Activated naive CD4-positive, alpha-beta T cell treated with anti-CD3 and anti-CD28 coated beads, Interleukin-2, amount 50 U/mL, for 24 hours (primary cell): ENCODE results near the gene LYST.
"Not testable (repeated sequence)": the region's sequence is repeated elsewhere in the genome, so short reads cannot be mapped to it uniquely, and the experiment has no call there.

Experiments
- H3K27ac Mint-ChIP-seq: one replicate; pipeline ENCODE4 v1.8.0; 2021; ENCODE audit warnings: mild to moderate bottlenecking, mixed read lengths
- H3K27me3 Mint-ChIP-seq: one replicate; pipeline ENCODE4 v1.8.0; 2021; ENCODE audit warnings: mixed read lengths
- H3K36me3 Mint-ChIP-seq: one replicate; pipeline ENCODE4 v1.8.0; 2021; ENCODE audit warnings: mixed read lengths
- H3K4me1 Mint-ChIP-seq: one replicate; pipeline ENCODE4 v1.8.0; 2021; ENCODE audit warnings: mixed read lengths
- H3K4me3 Mint-ChIP-seq: one replicate; pipeline ENCODE4 v1.8.0; 2021; ENCODE audit warnings: mild to moderate bottlenecking, mixed read lengths
- H3K9me3 Mint-ChIP-seq: one replicate; pipeline ENCODE4 v1.8.0; 2021; ENCODE audit warnings: mixed read lengths

LYST gene

DNA sequence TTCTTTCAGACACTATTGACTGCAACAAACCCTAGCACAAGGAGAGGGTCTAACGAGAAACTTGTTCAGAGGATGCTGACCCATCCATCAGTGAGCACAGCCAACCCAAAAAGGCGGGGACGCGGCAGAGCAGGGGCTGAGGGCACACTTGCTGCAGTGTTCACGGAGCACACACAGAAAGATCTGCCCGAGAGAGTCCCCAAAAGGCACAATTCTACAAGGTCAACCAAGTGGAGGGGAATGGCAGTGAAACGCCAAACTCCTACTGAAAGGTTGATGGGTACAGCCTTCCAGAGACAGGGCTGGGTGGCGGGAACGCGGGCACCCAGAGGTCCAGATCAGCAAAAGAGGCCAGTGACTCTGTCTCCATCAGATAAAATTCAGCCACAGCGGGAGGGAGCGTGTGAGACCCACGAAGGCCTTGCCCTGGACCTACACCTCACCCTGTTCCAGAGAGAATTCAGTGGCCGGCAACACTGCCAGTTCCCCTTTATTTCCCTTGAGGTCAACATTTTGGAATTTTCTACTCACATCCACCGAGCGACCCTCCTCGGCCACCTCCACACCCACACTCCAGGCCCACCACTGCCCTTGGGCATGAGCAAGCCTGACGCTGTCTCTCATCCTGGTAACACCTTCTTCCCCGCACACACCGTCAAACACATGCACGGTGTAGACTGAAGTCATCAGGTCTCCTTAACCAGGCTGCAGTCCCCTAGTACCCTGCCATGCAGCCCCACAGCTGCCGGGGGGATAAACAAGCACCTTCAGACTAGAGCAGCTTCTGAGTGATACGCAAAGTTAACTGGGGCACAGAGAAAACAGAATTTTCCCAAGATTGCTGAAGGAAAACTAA is 222.6 kb downstream of the LYST start:
- Mint-ChIP-seq H3K27ac (peak overlapping the region; percentile 14), H3K36me3 (peaks cover 2% of the 10 kb centered on the region), H3K9me3 (no peaks in the 10 kb centered on the region), H3K27me3 (peaks cover 24% of the 10 kb centered on the region), H3K4me3 (no peak overlapping the region), H3K4me1 (peaks cover 27% of the 10 kb centered on the region)

DNA sequence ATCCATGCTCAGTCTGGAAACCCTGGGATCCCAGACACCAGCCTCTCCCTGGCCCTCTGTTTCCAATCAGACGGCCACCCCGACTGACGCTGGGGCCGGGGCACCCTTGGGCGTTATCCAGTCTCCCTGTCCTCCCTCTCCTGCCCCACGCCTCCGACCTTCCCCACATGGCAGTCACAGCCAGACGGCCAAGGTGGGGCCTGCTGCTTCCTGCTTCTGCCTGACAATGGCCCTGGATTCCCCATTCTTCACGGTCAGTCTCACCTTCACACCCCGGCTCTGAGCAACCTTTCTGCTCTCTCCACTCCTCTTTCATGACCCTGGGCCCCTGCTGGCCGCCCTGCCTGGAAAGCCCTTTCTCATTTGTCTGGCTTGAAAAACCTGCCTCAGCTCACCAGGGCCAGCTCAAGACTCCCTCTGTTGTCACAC is 223.7 kb downstream of the LYST start:
- peaks cover 18% of the 10 kb centered on the region for H3K27me3 Mint-ChIP-seq
- H3K4me1 Mint-ChIP-seq = peaks cover 19% of the 10 kb centered on the region
- H3K27ac Mint-ChIP-seq = peak overlapping the region; percentile 5
- H3K9me3 Mint-ChIP-seq = no peaks in the 10 kb centered on the region
- H3K36me3 Mint-ChIP-seq = no peaks in the 10 kb centered on the region
- H3K4me3 Mint-ChIP-seq = peak overlapping the region; percentile 90

DNA sequence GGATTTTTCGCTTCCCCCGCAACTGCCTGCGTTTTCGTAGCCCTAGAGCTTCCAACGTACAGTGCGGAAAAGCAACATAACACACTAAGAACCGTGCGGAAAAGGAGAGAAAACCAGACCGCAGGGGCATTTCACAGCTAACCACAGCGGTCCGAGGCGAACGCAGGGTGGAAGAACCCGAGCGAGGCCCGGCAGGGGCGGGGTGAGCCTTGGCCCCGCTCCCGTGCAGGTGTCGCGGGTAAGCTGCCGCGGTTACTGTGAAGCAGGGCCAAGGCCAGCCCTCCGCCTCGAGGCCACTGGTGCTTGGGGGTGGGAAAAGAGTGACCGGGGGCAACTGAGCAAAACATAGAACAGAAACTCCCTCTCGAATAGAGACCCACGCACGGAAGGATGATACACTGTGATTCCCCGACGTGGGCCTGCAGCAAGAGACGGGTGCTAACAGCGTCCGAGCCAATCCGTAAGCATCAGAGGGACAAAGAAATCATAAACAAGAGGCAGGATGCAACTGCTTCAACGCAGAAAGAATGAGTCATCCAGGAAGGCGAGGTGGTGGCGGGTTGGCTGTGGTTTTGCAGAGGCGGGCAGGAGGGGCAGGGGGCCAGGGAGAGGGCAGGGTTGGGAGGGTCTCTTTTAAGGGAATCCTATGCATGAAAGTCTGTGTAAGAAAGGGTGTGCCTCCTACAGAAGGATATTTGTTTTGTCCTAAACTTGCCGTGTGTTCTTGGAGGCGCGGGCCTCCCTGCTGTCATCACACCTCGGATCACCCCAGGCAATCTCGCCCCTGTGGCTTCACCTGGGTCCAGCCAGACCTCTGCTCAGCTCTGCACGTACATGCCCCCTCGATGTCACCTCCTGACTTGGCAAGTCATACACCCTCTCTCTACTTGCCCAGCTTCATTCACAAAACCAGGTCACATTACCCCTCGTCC is 224.4 kb downstream of the LYST start:
- no peaks in the 10 kb centered on the region for H3K9me3 Mint-ChIP-seq
- peak overlapping the region; percentile 90 for H3K4me3 Mint-ChIP-seq
- H3K4me1 Mint-ChIP-seq = peaks cover 19% of the 10 kb centered on the region
- H3K27me3 Mint-ChIP-seq = peaks cover 15% of the 10 kb centered on the region
- no peaks in the 10 kb centered on the region for H3K36me3 Mint-ChIP-seq
- peak overlapping the region; percentile 94 for H3K27ac Mint-ChIP-seq

DNA sequence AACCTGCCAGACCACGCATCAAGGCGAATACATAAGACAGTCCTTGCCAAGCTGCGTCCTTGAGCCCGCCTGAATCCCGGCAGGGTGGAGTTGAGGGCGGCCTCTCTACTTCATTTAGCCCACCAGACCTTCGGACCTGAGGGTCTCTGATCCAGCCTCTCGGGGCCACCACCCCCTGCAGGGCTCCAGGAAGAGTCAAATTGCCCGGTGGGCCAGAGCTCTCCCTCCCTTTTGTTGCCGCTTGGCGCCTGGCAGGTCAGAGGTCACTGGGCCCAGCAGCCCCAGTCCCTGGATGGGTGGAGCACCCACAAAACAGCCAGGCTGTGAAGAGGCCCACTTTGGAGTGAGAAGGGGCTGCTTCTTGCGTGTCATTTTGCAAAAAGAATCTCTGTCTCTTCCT is 226.1 kb downstream of the LYST start:
- Mint-ChIP-seq H3K36me3 (no peaks in the 10 kb centered on the region), H3K9me3 (no peaks in the 10 kb centered on the region), H3K27ac (no peak overlapping the region), H3K27me3 (peaks cover 1% of the 10 kb centered on the region), H3K4me3 (no peak overlapping the region), H3K4me1 (peaks cover 19% of the 10 kb centered on the region)

DNA sequence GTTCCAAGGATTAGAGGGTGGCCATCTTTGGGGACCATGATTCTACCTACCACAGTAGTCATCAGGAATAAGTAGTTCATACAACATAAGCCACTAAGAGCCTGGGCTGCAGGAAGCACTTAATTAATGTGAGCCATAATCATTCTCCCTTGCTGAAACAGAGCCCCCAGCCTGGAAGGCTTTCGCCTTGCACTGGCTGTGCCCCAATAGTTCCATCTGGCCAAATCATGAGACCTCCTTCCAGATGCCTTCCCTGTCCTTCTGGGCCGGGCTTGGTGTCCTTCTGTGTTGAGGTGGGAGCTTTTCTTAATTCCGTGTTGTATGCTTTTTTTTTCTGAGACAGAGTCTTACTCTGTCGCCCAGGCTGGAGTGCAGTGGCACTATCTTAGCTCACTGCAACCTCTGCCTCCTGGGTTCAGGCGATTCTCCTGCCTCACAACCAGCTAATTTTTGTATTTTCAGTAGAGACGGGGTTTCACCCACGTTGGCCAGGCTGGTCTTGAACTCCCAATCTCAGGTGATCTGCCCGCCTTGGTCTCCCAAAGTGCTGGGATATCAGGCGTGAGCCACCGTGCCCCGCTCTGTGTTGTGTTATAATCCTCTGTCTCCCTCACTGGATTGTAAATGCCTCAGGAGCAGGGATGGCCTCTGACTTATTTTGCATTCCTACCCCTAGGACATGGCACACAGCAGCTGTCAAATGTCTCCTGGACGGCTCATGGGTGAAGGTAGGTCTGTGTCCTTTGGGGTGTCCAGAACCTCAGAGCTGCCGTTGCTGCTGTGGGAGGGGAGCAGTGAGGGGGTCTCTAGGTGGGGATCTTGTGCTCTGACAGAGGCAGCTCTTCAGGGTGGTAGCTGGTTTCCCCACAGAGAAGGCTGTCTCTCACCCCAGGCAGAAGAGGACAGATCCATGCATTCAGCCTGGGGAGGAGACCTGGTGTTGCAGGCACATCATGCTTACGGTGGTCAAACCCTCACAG is 227.2 kb downstream of the LYST start:
- Mint-ChIP-seq H3K9me3 (no peaks in the 10 kb centered on the region), H3K4me1 (peaks cover 19% of the 10 kb centered on the region), H3K4me3 (no peak overlapping the region), H3K36me3 (no peaks in the 10 kb centered on the region), H3K27ac (no peak overlapping the region), H3K27me3 (peaks cover 1% of the 10 kb centered on the region)

DNA sequence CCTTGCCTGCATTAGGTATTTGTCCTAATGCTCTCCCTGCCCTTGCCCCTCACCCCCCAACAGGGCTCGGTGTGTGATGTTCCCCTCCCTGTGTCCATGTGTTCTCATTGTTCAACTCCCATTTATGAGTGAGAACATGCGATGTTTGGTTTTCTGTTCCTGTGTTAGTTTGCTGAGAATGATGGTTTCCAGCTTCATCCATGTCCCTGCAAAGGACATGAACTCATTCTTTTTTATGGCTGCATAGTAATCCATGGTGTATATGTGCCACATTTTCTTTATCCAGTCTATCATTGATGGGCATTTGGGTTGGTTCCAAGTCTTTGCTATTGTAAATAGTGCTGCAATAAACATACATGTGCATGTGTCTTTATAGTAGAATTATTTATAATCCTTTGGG is 228.1 kb downstream of the LYST start:
- H3K4me1 Mint-ChIP-seq = peaks cover 19% of the 10 kb centered on the region
- H3K4me3 Mint-ChIP-seq, H3K27me3 Mint-ChIP-seq, H3K9me3 Mint-ChIP-seq, H3K27ac Mint-ChIP-seq, H3K36me3 Mint-ChIP-seq: not testable (repeated sequence)

DNA sequence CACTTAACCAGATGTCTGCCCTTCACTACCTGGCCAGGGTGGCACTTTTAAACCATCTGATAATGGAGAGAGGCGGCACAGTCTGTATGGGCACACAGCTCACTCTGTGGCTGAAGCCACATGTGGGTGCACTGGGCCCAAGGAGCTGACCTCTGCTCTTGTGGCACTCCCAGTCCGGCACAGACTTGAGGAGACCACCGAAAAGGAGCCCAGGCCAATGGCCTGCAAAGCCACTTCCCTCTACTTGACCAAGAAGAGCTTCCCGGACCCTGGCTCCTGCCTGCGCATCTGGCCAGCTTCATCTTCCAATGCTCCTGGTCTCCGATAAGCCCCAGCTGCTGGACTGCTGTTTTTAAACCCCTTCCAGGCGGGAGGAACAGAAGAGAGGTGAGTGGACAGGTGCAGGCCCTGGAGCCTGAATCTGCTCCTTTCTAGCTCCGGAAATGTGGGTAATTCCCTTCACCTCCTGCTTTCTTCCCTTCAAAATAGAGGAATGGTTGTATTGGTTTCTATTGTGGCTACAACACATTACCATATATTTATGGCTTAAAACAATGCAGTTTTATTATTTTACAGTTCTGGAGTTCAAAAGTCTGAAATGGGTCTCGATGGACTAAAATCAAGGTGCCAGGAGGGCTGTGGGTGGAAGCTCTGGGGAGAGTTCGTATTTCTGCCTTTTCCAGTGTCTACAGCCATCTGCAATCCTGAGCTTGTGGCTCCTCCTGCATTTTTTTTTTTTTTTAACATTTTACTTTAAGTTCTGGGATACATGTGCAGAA is 228.8 kb downstream of the LYST start:
- H3K27ac Mint-ChIP-seq = no peak overlapping the region
- H3K4me3 Mint-ChIP-seq = no peak overlapping the region
- H3K27me3 Mint-ChIP-seq = peaks cover 1% of the 10 kb centered on the region
- H3K4me1 Mint-ChIP-seq = peaks cover 16% of the 10 kb centered on the region
- no peaks in the 10 kb centered on the region for H3K9me3 Mint-ChIP-seq
- H3K36me3 Mint-ChIP-seq = no peaks in the 10 kb centered on the region

DNA sequence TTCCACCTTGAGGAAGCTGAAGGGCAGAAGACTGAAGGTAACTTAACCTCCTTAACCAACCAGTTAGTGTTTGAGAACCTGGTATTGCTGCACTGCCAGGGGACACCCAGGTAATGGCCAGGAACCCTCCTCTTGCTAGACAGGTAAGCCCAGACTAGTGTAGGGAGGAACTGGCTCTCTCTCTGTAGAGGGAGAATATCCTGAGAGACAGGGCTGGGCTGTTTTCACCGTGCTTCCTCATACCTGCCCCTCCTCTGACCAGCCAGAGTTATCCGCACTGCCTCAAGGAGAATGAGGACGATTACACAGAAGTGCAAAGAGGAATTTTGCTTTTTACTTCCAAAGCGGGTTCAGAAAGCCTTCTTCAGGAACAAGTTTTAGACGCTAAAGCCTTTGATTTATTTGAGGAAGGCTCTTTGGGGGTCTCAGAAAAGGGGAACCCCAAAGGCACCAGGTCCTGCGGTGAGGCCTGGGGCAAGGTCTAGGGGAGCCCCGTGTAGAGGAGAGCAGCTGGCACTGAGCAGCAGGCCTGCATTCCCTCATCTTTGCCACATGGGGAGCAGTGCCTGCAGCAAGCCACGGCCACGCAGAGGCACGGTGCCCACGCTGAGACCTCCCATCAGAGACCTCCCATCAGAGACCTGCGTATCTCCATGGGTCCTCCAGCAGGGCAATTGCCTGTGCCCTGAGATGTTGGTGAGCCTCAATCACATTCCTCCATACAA is 230.6 kb downstream of the LYST start:
- Mint-ChIP-seq H3K36me3 (no peaks in the 10 kb centered on the region), H3K27ac (no peak overlapping the region), H3K4me3 (no peak overlapping the region), H3K4me1 (peaks cover 8% of the 10 kb centered on the region), H3K9me3 (no peaks in the 10 kb centered on the region), H3K27me3 (peaks cover 2% of the 10 kb centered on the region)

DNA sequence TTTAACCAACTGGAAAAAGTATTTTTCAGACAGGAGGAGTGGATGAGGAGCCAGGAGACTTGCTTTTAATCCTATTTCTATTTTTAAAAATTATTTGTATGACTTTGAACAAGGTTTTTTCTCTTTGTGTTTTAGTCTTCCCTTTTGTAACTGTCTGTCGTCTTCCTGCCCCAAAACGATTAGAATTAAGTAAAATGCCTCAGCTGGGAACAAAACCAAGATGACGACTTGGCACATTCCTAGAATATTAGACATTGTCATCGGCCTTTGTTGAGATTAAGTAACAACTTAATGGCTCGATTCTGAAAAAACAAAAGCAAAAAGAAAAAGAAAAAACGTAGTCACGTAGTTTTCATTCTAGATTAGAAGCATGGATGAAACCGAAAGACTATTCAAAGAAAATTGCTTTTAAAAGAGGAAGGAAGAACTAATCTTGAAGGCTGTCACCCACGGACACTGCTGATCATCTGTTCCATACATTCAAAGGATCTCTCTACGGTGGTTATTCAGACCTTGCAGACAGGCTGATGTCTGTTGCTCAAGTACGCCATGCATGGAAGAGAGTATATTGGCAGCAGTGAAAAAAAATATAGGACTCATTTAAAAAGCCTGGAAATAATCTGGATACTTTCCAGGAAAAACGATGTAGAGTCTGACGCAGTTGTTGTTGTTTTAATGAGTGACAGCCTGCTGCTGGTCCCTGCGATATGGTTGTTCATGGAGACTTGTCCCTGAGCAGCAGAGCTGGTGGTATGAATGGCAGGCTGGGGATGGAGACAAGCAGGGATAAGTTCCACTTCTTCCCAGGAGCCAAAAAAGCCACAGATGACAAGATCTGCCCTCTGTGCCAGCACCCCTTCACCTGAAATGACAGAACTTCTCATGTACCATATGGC is 234.0 kb downstream of the LYST start:
- Mint-ChIP-seq H3K4me3 (peak overlapping the region; percentile 39), H3K4me1 (peaks cover 8% of the 10 kb centered on the region), H3K9me3 (no peaks in the 10 kb centered on the region), H3K27me3 (peaks cover 3% of the 10 kb centered on the region), H3K27ac (no peak overlapping the region), H3K36me3 (no peaks in the 10 kb centered on the region)

DNA sequence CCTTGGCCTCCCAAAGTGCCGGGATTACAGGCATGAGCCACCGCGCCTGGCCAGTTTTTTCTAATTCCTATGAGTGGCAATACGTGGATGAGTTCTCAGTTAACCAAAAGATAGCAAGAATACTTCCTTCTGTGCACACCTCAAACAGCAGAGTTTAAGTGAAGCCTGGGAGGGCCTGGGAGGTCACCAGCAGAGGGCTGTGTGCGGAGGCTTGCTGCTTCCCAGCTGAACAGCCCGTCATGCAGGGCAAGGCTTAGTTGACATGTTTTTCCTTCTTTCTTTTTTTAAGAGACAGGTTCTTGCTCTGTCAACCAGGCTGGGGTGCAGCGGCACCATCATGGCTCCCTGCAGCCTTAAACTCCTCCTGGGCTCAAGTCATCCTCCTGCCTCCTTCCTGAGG is 234.9 kb downstream of the LYST start:
- peaks cover 3% of the 10 kb centered on the region for H3K27me3 Mint-ChIP-seq
- no peak overlapping the region for H3K4me3 Mint-ChIP-seq

DNA sequence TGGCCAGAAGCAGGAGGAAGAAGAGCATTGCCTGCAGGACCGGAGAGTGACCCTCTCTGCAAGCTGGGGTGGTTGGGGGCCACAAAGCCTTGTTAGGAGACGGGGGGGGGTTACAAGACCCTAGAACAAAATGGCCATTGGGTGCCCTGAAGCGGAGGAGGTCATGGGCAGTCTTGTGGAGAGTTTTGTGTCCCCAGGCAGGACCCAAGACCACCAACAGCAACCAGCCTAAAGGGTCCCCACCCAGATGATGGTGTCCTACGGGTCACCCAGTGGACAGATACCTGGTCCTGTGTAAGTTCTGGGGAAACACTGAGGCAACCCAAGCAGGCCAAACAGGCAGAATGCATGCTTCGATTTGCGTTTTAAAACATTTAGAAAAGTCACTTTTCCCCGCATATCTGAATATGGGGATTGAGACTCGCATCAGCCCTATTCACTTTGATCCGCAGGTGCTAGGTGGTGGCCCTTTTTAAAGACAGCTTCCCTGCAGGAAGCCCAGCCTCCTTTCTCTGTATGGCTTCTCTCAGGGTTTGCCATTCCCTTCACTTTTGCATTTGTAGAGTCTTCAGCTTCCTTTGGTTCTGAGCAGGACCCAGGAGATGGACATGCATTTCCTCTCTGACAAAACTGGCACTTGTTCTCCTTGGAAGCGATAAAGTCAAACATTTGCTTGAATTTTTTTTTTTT is 238.2 kb downstream of the LYST start:
- H3K27ac Mint-ChIP-seq = no peak overlapping the region
- H3K9me3 Mint-ChIP-seq = no peaks in the 10 kb centered on the region
- no peaks in the 10 kb centered on the region for H3K36me3 Mint-ChIP-seq
- peaks cover 8% of the 10 kb centered on the region for H3K4me1 Mint-ChIP-seq
- H3K27me3 Mint-ChIP-seq = peaks cover 8% of the 10 kb centered on the region
- H3K4me3 Mint-ChIP-seq = no peak overlapping the region

More for the DNA sequence above, 234.9 kb downstream of the LYST start:
- Mint-ChIP-seq H3K27ac (no peak overlapping the region), H3K4me1 (peaks cover 8% of the 10 kb centered on the region), H3K9me3 (no peaks in the 10 kb centered on the region), H3K36me3 (no peaks in the 10 kb centered on the region)

DNA sequence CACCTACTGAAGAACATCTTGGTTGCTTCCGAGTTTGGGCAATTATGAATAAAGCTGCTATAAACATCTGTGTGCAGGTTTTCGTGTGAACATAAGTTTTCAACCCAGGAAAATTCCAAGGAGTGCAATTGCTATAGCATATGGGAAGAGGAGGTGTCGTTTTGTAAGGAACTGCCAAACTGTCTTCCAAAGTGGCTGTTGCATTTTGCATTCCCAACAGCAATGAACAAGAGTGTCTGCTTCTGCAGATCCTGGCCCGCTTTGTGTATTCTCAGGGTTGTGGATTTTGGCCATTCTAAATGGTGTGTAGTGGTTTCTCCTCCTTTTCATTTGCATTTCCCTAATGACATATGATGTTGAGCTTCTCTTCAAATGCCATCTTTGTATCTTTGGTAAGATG is 240.9 kb downstream of the LYST start:
- no peaks in the 10 kb centered on the region for H3K36me3 Mint-ChIP-seq
- H3K27me3 Mint-ChIP-seq = peaks cover 7% of the 10 kb centered on the region
- H3K4me3 Mint-ChIP-seq = no peak overlapping the region

DNA sequence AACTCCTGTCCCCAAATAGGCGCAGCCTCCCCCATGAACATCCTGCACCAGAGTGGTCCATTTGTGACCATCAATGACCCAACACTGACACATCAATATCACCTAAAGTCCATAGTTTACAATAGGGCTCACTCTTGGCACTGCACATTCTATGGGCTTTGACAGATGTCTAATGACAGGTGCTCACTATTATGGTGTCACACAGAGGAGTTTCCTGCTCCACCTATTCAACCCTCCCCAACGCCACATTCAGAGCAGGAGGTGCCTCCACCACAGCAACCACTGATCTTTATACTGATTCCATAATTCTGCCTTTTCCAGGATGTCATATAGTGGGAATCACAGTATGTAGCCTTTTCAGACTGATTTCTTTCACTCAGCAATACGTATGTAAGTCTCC is 241.4 kb downstream of the LYST start:
- H3K9me3 Mint-ChIP-seq = no peaks in the 10 kb centered on the region

More for the DNA sequence above, 240.9 kb downstream of the LYST start:
- H3K4me1 Mint-ChIP-seq = no peaks in the 10 kb centered on the region
- H3K9me3 Mint-ChIP-seq = no peaks in the 10 kb centered on the region
- no peak overlapping the region for H3K27ac Mint-ChIP-seq

More for the DNA sequence above, 241.4 kb downstream of the LYST start:
- Mint-ChIP-seq H3K36me3 (no peaks in the 10 kb centered on the region), H3K4me3 (no peak overlapping the region), H3K27me3 (peaks cover 7% of the 10 kb centered on the region), H3K4me1 (no peaks in the 10 kb centered on the region), H3K27ac (no peak overlapping the region)
